Astrocyte (in vitro differentiated cells and primary cell): ENCODE results near the gene MAP1B. TPM values are rescaled to one million over a fixed set of nuclear protein-coding genes. Genes with fewer than 3 reads are reported as not detected.

Experiments
- DNase-seq: peaks from one replicate; pipeline ENCODE4 v3.0.0-alpha.2; 2010; ENCODE audit warnings: low read depth
- FAIRE-seq: peaks from 2 replicates; lab custom pipeline; 2011; peaks lifted over from hg19 to GRCh38; lab: Jason Lieb, UNC
- H2AFZ ChIP-seq: 2 replicates; pipeline ENCODE4 v1.6.0; 2012; ENCODE audit warnings: low read depth, low read length, inconsistent platforms
- H3K27ac ChIP-seq: 2 replicates; pipeline ENCODE4 v1.5.1; 2011; ENCODE audit warnings: low read depth, low read length, inconsistent platforms
- H3K27me3 ChIP-seq: 2 replicates; pipeline ENCODE4 v1.6.0; 2011; ENCODE audit warnings: low read length, inconsistent platforms; ENCODE audit not compliant: insufficient read depth
- H3K36me3 ChIP-seq: 2 replicates; pipeline ENCODE4 v1.5.1; 2011; ENCODE audit warnings: low read length, inconsistent platforms; ENCODE audit not compliant: insufficient read depth
- H3K4me1 ChIP-seq: 2 replicates; pipeline ENCODE4 v1.5.1; 2011; ENCODE audit warnings: low read length, inconsistent platforms; ENCODE audit not compliant: insufficient read depth
- H3K4me2 ChIP-seq: 2 replicates; pipeline ENCODE4 v1.6.0; 2012; ENCODE audit warnings: low read length, inconsistent platforms
- H3K4me3 ChIP-seq: 2 replicates; pipeline ENCODE4 v1.5.1; 2011; ENCODE audit warnings: low read depth, mild to moderate bottlenecking, low read length, inconsistent platforms; ENCODE audit not compliant: insufficient read depth
- H3K79me2 ChIP-seq: 2 replicates; pipeline ENCODE4 v1.6.0; 2012; ENCODE audit warnings: mild to moderate bottlenecking, low read length, inconsistent platforms; ENCODE audit not compliant: insufficient read depth
- H3K9ac ChIP-seq: 2 replicates; pipeline ENCODE4 v1.6.0; 2012; ENCODE audit warnings: mild to moderate bottlenecking, low read length, inconsistent platforms
- H3K9me3 ChIP-seq: 2 replicates; pipeline ENCODE4 v1.5.1; 2012; ENCODE audit warnings: low read depth, mild to moderate bottlenecking, low read length, inconsistent platforms; ENCODE audit not compliant: insufficient read depth
- H4K20me1 ChIP-seq: 2 replicates; pipeline ENCODE4 v1.6.0; 2012; ENCODE audit warnings: low read length, inconsistent platforms; ENCODE audit not compliant: insufficient read depth
- H3K27ac Mint-ChIP-seq: one replicate; pipeline ENCODE4 v1.8.0; 2021; ENCODE audit warnings: mild to moderate bottlenecking, mixed read lengths; ENCODE audit not compliant: unreplicated experiment
- H3K27me3 Mint-ChIP-seq: one replicate; pipeline ENCODE4 v1.8.0; 2021; ENCODE audit warnings: low read depth, mixed read lengths; ENCODE audit not compliant: unreplicated experiment
- H3K36me3 Mint-ChIP-seq: one replicate; pipeline ENCODE4 v1.8.0; 2021; ENCODE audit warnings: low read depth, mixed read lengths; ENCODE audit not compliant: unreplicated experiment
- H3K4me1 Mint-ChIP-seq: one replicate; pipeline ENCODE4 v1.8.0; 2021; ENCODE audit warnings: low read depth, mixed read lengths; ENCODE audit not compliant: unreplicated experiment
- H3K4me3 Mint-ChIP-seq: one replicate; pipeline ENCODE4 v1.8.0; 2021; ENCODE audit warnings: mild to moderate bottlenecking, moderate library complexity, mixed read lengths; ENCODE audit not compliant: unreplicated experiment
- H3K9me3 Mint-ChIP-seq: one replicate; pipeline ENCODE4 v1.8.0; 2021; ENCODE audit warnings: mild to moderate bottlenecking, mixed read lengths; ENCODE audit not compliant: unreplicated experiment
- CTCF ChIP-seq: IDR thresholded peaks from 2 replicates; pipeline ENCODE4 v1.5.1; 2011; ENCODE audit warnings: low read depth, mild to moderate bottlenecking, inconsistent platforms, low read length, moderate library complexity; ENCODE audit not compliant: insufficient read depth
- EZH2 ChIP-seq: IDR thresholded peaks from 2 replicates; pipeline ENCODE4 v1.6.1; 2012; ENCODE audit warnings: mild to moderate bottlenecking, low read length, inconsistent platforms; ENCODE audit not compliant: insufficient read depth
- total RNA-seq: library from RNA; stranded (reverse); gene quantifications from 2 replicates; pipeline ENCODE4 v1.2.1, GENCODE V29; 2021

The MAP1B gene
- total RNA-seq, 1 donor from 2014 or later: 476 TPM

GRCh38 chr5:72195581-72195980 is 88.3 kb downstream of the MAP1B start:
- Mint-ChIP-seq H3K36me3 (peaks cover 71% of the 10 kb centered on the region), H3K9me3 (peaks cover 2% of the 10 kb centered on the region), H3K27ac (no peak overlapping the region), H3K4me1 (peaks cover 19% of the 10 kb centered on the region), H3K27me3 (no peaks in the 10 kb centered on the region), H3K4me3 (no peak overlapping the region)
- FAIRE-seq (no peak), DNase-seq (no peak)
- TF ChIP-seq CTCF (no peak), EZH2 (no peak)
- H3K4me2 ChIP-seq: no peak overlapping the region
- H4K20me1 ChIP-seq: peaks cover 97% of the 10 kb centered on the region
- H3K79me2 ChIP-seq: peaks cover 95% of the 10 kb centered on the region
- no peaks in the 10 kb centered on the region for H3K4me1 ChIP-seq
- peaks cover 91% of the 10 kb centered on the region for H3K36me3 ChIP-seq
- H3K9me3 ChIP-seq: no peaks in the 10 kb centered on the region
- H3K27ac ChIP-seq: no peak overlapping the region
- H3K27me3 ChIP-seq: no peaks in the 10 kb centered on the region
- no peak overlapping the region for H2AFZ ChIP-seq
- H3K9ac ChIP-seq: no peak overlapping the region
- no peak overlapping the region for H3K4me3 ChIP-seq

GRCh38 chr5:72197393-72197792 is 90.1 kb downstream of the MAP1B start:
- H3K27me3 Mint-ChIP-seq: no peaks in the 10 kb centered on the region
- H2AFZ ChIP-seq: no peak overlapping the region
- no peaks in the 10 kb centered on the region for H3K27me3 ChIP-seq
- H3K4me2 ChIP-seq: no peak overlapping the region
- H3K27ac Mint-ChIP-seq: no peak overlapping the region
- peaks cover 3% of the 10 kb centered on the region for H3K4me1 ChIP-seq
- no peak overlapping the region for H3K4me3 ChIP-seq
- DNase-seq (no peak), FAIRE-seq (no peak)
- no peak overlapping the region for H3K4me3 Mint-ChIP-seq
- H3K9me3 ChIP-seq: no peaks in the 10 kb centered on the region
- peaks cover 73% of the 10 kb centered on the region for H3K36me3 Mint-ChIP-seq
- H3K9ac ChIP-seq: no peak overlapping the region
- H4K20me1 ChIP-seq: peaks cover 96% of the 10 kb centered on the region
- TF ChIP-seq EZH2: no peak
- no peak for TF ChIP-seq CTCF
- H3K9me3 Mint-ChIP-seq: no peaks in the 10 kb centered on the region
- peaks cover 5% of the 10 kb centered on the region for H3K4me1 Mint-ChIP-seq
- H3K79me2 ChIP-seq: peaks cover 95% of the 10 kb centered on the region
- H3K27ac ChIP-seq: no peak overlapping the region
- H3K36me3 ChIP-seq: peaks cover 93% of the 10 kb centered on the region

GRCh38 chr5:72199681-72200080 is 92.4 kb downstream of the MAP1B start:
- Histone ChIP-seq H3K9me3 (no peaks in the 10 kb centered on the region), H3K36me3 (peaks cover 87% of the 10 kb centered on the region), H2AFZ (no peak overlapping the region), H3K9ac (no peak overlapping the region), H3K4me3 (no peak overlapping the region), H3K27me3 (no peaks in the 10 kb centered on the region), H3K79me2 (peaks cover 94% of the 10 kb centered on the region), H3K4me2 (no peak overlapping the region), H3K27ac (no peak overlapping the region), H3K4me1 (peaks cover 12% of the 10 kb centered on the region), H4K20me1 (peaks cover 91% of the 10 kb centered on the region)
- no peaks in the 10 kb centered on the region for H3K27me3 Mint-ChIP-seq
- TF ChIP-seq CTCF: no peak
- TF ChIP-seq EZH2: no peak
- no peak overlapping the region for H3K4me3 Mint-ChIP-seq
- FAIRE-seq (no peak), DNase-seq (no peak)
- peaks cover 79% of the 10 kb centered on the region for H3K36me3 Mint-ChIP-seq
- no peaks in the 10 kb centered on the region for H3K9me3 Mint-ChIP-seq
- H3K27ac Mint-ChIP-seq: peak overlapping the region; percentile 48
- peaks cover 17% of the 10 kb centered on the region for H3K4me1 Mint-ChIP-seq
